Panc1 (cell line): ENCODE measurements around the gene ENTREP1. TPM values are rescaled to one million over a fixed set of nuclear protein-coding genes. Genes with fewer than 3 reads are reported as not detected.

Experiments
- ATAC-seq: fragments of 200-7000 bp; cut with Tn5 transposase; 2 replicates; pipeline ENCODE4 v1.9.1; 2020; ENCODE audit warnings: mild to moderate bottlenecking, moderate library complexity
- BruUV-seq: library from RNA; stranded (reverse); fragments of 400-500 nt; replicated peaks from 2 replicates; lab custom pipeline; 2021; lab: Mats Ljungman, UMichigan
- CTCF ChIA-PET: fragments of 300-600 bp; sonication (Branson Sonifier 250); formaldehyde crosslinking; loops from one replicate; lab custom pipeline; 2022; ENCODE audit warnings: antibody characterized with exemption; lab: Charles Lee
- POLR2A ChIA-PET: fragments of 300-600 bp; sonication (Branson Sonifier 250); formaldehyde crosslinking; loops from one replicate; lab custom pipeline; 2022; ENCODE audit warnings: antibody characterized with exemption; lab: Charles Lee
- DNase-seq: peaks from one replicate; pipeline ENCODE4 v3.0.0-alpha.2; 2010; ENCODE audit warnings: low read depth, low spot score
- H3K27ac ChIP-seq: 2 replicates; pipeline ENCODE4 v1.5.1; 2011; ENCODE audit warnings: mild to moderate bottlenecking, low read length, inconsistent platforms
- H3K27me3 ChIP-seq: fragments of 200-500 bp; sonication (Bioruptor generic); 2 replicates; pipeline ENCODE4 v1.6.0; 2014; ENCODE audit warnings: low read length, inconsistent platforms; ENCODE audit not compliant: control insufficient read depth, insufficient read depth
- H3K36me3 ChIP-seq: fragments of 200-500 bp; sonication (Bioruptor generic); 2 replicates; pipeline ENCODE4 v1.5.1; 2014; ENCODE audit warnings: inconsistent platforms, mild to moderate bottlenecking, low read length, moderate library complexity; ENCODE audit not compliant: control insufficient read depth, insufficient read depth
- H3K4me1 ChIP-seq: 2 replicates; pipeline ENCODE4 v1.5.1; 2011; ENCODE audit warnings: inconsistent platforms, mild to moderate bottlenecking, low read length, moderate library complexity; ENCODE audit not compliant: control insufficient read depth, insufficient read depth
- H3K4me3 ChIP-seq, 2 experiments: 2 replicates each; pipeline ENCODE4 v1.5.1; 2011 to 2012; ENCODE audit warnings: low read depth in 2 of 2, low read length in 2 of 2, mild to moderate bottlenecking in 2 of 2, inconsistent platforms in 1 of 2, moderate library complexity in 1 of 2
- H3K9me3 ChIP-seq: fragments of 200-500 bp; sonication (Bioruptor generic); 2 replicates; pipeline ENCODE4 v1.5.1; 2014; ENCODE audit warnings: low read depth, mild to moderate bottlenecking, inconsistent platforms, low read length, moderate library complexity; ENCODE audit not compliant: control insufficient read depth, insufficient read depth
- POLR2AphosphoS5 ChIP-seq: IDR thresholded peaks from 2 replicates; pipeline ENCODE4 v1.6.1; 2012; ENCODE audit warnings: mild to moderate bottlenecking, low read depth, low read length, moderate library complexity
- SIN3A ChIP-seq: IDR thresholded peaks from 2 replicates; pipeline ENCODE4 v1.6.1; 2012; ENCODE audit warnings: low read depth, mild to moderate bottlenecking, low read length, moderate library complexity, borderline replicate concordance; ENCODE audit not compliant: insufficient read depth
- TCF7L2 ChIP-seq: IDR thresholded peaks from 2 replicates; pipeline ENCODE4 v1.6.1; 2011; ENCODE audit warnings: mild to moderate bottlenecking, low read depth, low read length, inconsistent platforms
- in situ Hi-C: cut with HindIII; loops from 2 replicates; pipeline ENCODE4 v1.10.0; 2016; ENCODE audit warnings: low sequenced_read_pairs, low pct_unique_long_range_greater_than_20kb
- intact Hi-C: fragments of 100-400 bp; cut with micrococcal nuclease; formaldehyde crosslinking; loops from one replicate; pipeline ENCODE4 v1.10.0; 2022; ENCODE audit not compliant: unreplicated experiment
- total RNA-seq: library from RNA; stranded (reverse); gene quantifications from one replicate; pipeline ENCODE4 v1.2.1, GENCODE V29; 2021; ENCODE audit not compliant: unreplicated experiment
- TF ChIP-seq, protein P1 (sequence below): fragments of 450-650 bp; IDR thresholded peaks from 2 replicates; pipeline ENCODE4 v1.5.1; 2017; ENCODE audit warnings: mild to moderate bottlenecking
- TF ChIP-seq, protein P2 (sequence below), 2 experiments: IDR thresholded peaks; 2 replicates each; pipeline ENCODE4 v1.6.1; 2011 to 2012; ENCODE audit warnings: low read depth in 2 of 2, control low read depth in 1 of 2, low read length in 1 of 2, mild to moderate bottlenecking in 1 of 2, moderate library complexity in 1 of 2; ENCODE audit not compliant: insufficient read depth in 1 of 2

Gene ENTREP1
- total RNA-seq, 1 experiment from 2014 or later: 0.13 TPM

DNA sequence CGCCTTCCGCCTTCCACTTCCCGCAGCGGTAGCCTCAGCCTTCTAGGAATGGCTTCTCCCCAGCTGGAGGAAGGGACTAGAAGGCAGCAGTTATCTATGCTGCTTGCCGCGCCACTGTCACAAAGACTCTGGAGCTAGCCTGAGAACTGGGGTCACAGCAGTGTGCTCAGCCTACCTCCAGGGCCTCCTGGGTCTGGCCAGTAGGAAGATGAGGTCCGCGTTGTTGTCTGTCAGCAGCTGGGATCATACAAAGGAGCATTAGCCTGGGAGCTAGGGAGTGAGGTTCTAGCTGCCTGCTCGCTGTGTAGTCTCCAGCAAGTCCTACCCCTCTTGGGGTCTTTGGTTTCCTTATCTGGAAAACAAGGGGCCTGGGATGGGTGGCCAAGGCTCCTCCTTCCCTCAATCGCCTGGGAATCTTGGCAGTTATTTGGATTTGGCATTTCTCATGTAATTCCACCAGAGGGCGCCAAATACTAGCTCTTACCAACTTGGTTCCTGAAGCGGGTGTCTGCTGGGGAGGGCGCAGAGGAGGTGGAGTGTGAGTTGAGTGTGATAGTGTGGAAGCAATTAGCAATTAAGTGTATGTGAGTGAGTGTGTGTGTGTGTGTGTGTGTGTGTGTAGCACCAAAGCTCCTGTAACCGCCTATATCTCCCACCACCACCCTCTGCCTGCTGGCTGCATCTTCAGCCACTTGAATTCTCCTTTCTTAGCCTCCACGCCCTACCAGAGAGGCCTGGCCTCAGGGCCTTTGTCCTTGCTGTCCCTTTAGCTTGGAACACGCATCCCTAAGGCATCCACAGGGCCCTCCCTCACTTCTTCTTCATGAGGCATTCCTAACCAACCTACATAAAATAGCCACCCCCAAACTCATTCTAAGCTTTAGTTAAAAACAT, 97.1 kb downstream of the ENTREP1 start:
- Histone ChIP-seq H3K36me3 (no peaks in the 10 kb centered on the region), H3K4me1 (no peaks in the 10 kb centered on the region), H3K27ac (no peak overlapping the region), H3K9me3 (no peaks in the 10 kb centered on the region), H3K4me3 (no peak overlapping the region), H3K27me3 (no peaks in the 10 kb centered on the region)
- ChIA-PET POLR2A (no interaction called here), CTCF (interaction anchor here (0.5 kb wide), 1 partner anchor 12 kb away, joined by 8 read pairs; no protein-coding TSS in a partner anchor)
- DNase-seq (peak; percentile 22), ATAC-seq (peak; percentile 88)
- intact Hi-C loops (loop anchor here (2.0 to 5.0 kb wide), 2 partner anchors 127 to 495 kb away; no protein-coding TSS in a partner anchor), in situ Hi-C loops (no loop called here)
- BruUV-seq: no TSS peak
- no peak for TF ChIP-seq POLR2AphosphoS5
- TF ChIP-seq, protein P1, sequence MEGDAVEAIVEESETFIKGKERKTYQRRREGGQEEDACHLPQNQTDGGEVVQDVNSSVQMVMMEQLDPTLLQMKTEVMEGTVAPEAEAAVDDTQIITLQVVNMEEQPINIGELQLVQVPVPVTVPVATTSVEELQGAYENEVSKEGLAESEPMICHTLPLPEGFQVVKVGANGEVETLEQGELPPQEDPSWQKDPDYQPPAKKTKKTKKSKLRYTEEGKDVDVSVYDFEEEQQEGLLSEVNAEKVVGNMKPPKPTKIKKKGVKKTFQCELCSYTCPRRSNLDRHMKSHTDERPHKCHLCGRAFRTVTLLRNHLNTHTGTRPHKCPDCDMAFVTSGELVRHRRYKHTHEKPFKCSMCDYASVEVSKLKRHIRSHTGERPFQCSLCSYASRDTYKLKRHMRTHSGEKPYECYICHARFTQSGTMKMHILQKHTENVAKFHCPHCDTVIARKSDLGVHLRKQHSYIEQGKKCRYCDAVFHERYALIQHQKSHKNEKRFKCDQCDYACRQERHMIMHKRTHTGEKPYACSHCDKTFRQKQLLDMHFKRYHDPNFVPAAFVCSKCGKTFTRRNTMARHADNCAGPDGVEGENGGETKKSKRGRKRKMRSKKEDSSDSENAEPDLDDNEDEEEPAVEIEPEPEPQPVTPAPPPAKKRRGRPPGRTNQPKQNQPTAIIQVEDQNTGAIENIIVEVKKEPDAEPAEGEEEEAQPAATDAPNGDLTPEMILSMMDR: peak; percentile 73

DNA sequence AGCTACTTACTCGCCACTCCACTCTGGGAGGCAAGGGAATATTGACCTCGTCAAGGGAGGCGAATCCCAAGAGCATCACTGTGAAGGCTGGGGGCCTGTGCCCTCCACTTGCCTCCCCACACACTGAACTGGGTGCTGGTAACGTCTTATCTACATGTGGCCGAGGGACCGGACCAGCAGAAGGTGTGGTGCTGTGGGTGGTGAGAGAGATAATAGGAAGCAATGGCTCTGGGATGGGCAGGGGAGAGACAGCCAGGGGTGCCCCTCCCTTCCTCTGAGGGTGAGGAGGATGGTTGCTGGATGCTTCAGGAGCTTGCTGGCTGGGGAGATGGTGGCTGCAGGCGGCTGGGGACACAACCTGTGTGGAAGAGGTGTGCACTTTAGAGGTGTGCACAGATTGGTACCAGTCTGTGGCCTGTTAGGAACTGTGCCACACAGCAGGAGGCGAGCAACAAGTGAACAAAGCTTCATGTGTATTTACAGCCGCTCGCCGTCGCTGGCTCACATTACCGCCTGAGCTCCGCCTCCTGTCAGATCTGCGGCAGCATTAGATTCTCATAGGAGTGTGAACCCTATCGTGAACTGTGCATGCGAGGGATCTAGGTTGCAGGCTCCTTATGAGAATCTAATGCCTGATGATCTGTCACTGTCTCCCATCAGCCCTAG, 100.3 kb downstream of the ENTREP1 start:
- CTCF ChIA-PET: no interaction called here
- DNase-seq: no peak
- no peak for ATAC-seq
- TF ChIP-seq SIN3A (no peak), TCF7L2 (no peak), POLR2AphosphoS5 (no peak)
- TF ChIP-seq, protein P1: no peak
- TF ChIP-seq, protein P2, sequence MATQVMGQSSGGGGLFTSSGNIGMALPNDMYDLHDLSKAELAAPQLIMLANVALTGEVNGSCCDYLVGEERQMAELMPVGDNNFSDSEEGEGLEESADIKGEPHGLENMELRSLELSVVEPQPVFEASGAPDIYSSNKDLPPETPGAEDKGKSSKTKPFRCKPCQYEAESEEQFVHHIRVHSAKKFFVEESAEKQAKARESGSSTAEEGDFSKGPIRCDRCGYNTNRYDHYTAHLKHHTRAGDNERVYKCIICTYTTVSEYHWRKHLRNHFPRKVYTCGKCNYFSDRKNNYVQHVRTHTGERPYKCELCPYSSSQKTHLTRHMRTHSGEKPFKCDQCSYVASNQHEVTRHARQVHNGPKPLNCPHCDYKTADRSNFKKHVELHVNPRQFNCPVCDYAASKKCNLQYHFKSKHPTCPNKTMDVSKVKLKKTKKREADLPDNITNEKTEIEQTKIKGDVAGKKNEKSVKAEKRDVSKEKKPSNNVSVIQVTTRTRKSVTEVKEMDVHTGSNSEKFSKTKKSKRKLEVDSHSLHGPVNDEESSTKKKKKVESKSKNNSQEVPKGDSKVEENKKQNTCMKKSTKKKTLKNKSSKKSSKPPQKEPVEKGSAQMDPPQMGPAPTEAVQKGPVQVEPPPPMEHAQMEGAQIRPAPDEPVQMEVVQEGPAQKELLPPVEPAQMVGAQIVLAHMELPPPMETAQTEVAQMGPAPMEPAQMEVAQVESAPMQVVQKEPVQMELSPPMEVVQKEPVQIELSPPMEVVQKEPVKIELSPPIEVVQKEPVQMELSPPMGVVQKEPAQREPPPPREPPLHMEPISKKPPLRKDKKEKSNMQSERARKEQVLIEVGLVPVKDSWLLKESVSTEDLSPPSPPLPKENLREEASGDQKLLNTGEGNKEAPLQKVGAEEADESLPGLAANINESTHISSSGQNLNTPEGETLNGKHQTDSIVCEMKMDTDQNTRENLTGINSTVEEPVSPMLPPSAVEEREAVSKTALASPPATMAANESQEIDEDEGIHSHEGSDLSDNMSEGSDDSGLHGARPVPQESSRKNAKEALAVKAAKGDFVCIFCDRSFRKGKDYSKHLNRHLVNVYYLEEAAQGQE (IDR thresholded peaks at IDR 0.05; ENCODE audit: insufficient read depth in 1 of 2, low read depth in 2 of 2, low read length in 1 of 2): no peak
- POLR2A ChIA-PET: no interaction called here
- in situ Hi-C loops (no loop called here), intact Hi-C loops (no loop called here)
- Histone ChIP-seq H3K4me1 (no peaks in the 10 kb centered on the region), H3K27ac (no peak overlapping the region), H3K9me3 (no peaks in the 10 kb centered on the region), H3K27me3 (no peaks in the 10 kb centered on the region), H3K4me3 (no peak overlapping the region), H3K36me3 (no peaks in the 10 kb centered on the region)
- no TSS peak for BruUV-seq
